Retinal pigment epithelial cell (primary cell): ENCODE measurements around the gene PNCK.

Experiments used
- DNase-seq: peaks from one replicate; pipeline ENCODE4 v3.0.0-alpha.2; 2010; ENCODE audit warnings: low read depth
- H3K4me3 ChIP-seq: 2 replicates; pipeline ENCODE4 v1.5.1; 2011; ENCODE audit warnings: mild to moderate bottlenecking, low read length, control low read depth, moderate library complexity
- TF ChIP-seq, protein P1 (sequence below): conservative IDR thresholded peaks from 2 replicates; pipeline ENCODE4 v1.5.1; 2011; ENCODE audit warnings: low read depth, low read length, control low read depth, inconsistent platforms

PNCK gene

DNA sequence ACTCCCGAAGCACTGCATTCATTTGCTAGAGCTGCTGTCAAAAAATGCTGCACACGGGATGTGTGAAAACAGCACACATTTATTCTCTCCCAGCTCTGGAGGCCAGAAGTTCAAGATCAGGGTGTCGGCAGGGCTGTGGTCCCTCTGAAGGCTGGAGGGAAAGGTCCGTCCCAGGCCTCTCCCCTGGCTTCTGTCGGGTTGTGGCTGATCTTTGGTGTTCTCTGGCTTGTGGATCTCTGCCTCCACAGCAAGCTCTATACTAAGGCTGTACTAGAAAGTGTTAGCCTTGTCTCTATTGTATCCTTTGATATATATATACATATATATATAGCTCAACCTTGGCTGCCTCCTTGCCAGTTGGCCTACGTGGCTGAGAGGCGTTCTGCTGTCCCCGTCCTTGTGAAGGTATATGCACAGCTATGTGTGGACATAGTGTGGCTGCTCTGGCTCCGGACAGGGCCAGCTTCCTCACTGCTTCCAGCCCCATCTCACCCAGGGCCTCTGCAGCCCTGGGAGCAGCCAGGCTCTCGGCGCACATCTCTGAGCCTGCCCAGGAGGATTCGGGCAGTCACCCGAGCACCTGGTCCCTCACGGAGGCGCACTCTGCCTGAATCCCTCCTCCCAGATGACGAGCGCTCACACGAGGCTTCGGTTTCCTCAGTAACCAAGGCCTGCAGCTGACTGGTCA is 41.6 kb downstream of the PNCK start:
- no peak for DNase-seq
- H3K4me3 ChIP-seq: no peak overlapping the region
- TF ChIP-seq, protein P1, sequence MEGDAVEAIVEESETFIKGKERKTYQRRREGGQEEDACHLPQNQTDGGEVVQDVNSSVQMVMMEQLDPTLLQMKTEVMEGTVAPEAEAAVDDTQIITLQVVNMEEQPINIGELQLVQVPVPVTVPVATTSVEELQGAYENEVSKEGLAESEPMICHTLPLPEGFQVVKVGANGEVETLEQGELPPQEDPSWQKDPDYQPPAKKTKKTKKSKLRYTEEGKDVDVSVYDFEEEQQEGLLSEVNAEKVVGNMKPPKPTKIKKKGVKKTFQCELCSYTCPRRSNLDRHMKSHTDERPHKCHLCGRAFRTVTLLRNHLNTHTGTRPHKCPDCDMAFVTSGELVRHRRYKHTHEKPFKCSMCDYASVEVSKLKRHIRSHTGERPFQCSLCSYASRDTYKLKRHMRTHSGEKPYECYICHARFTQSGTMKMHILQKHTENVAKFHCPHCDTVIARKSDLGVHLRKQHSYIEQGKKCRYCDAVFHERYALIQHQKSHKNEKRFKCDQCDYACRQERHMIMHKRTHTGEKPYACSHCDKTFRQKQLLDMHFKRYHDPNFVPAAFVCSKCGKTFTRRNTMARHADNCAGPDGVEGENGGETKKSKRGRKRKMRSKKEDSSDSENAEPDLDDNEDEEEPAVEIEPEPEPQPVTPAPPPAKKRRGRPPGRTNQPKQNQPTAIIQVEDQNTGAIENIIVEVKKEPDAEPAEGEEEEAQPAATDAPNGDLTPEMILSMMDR: no peak

DNA sequence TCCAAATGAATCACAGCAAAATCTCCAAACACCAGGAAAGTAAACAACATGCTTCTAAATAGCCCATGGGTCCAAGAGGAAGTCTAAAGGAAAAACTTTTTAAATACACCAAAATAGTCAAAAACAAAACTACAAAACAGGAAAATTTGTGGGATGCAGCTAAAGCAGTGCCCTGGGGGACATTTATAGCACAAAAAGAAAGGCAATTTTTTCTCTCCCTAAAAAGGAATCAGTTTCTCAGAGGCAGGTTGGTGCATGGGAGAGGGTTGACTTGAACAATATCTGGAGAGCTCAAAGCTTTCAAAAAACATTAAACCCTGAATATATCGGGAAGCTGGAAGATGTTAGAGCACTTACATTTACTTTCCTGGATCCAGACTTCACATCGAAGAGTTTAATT is 42.3 kb downstream of the PNCK start:
- H3K4me3 ChIP-seq: no peak overlapping the region
- TF ChIP-seq, protein P1: no peak
- DNase-seq: no peak

GRCh38 chrX:153628665-153629064 is 44.9 kb downstream of the PNCK start:
- TF ChIP-seq, protein P1: no peak
- H3K4me3 ChIP-seq: no peak overlapping the region
- DNase-seq: no peak

DNA sequence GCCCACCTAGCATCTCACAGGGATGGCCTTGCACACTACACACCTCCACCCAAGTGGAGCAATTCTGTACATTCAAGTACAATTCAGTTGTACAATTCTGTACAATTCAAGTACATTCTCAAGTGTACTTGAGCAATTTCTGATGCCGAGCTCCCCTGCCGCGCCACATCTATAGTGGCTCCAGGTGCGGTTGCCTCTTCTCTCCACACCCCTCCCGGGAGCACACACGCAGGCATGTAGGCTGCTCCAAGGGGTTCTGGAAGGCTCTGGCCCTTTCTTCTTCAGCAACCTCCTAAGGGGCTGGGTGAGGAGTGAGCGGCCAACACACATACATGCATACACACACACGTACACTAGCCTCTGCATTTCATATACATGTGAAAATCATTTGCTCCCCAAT is 45.5 kb downstream of the PNCK start:
- H3K4me3 ChIP-seq: no peak overlapping the region
- TF ChIP-seq, protein P1: no peak

GRCh38 chrX:153627675-153628111 is 45.9 kb downstream of the PNCK start:
- TF ChIP-seq, protein P1: no peak

More for the DNA sequence above, 45.5 kb downstream of the PNCK start:
- no peak for DNase-seq

GRCh38 chrX:153626863-153627674 is 46.5 kb downstream of the PNCK start:
- no peak overlapping the region for H3K4me3 ChIP-seq
- DNase-seq: no peak
- TF ChIP-seq, protein P1: no peak

More at GRCh38 chrX:153627675-153628111, 45.9 kb downstream of the PNCK start:
- H3K4me3 ChIP-seq: no peak overlapping the region
- DNase-seq: no peak
